AG04450 (cell line): ENCODE data around the gene CPXM2. TPM values are rescaled to one million over a fixed set of nuclear protein-coding genes. Genes with fewer than 3 reads are reported as not detected.

Experiments used
- CTCF ChIA-PET: fragments of 300-600, 350-600 bp; formaldehyde crosslinking; extraction: SDS; loops from one replicate; lab custom pipeline; 2022; ENCODE audit warnings: antibody characterized with exemption, inconsistent platforms; lab: Charles Lee
- POLR2A ChIA-PET: fragments of 350-600 bp; formaldehyde crosslinking; extraction: SDS; loops from one replicate; lab custom pipeline; 2021; ENCODE audit warnings: antibody characterized with exemption, inconsistent platforms; lab: Yijun Ruan, JAX
- DNase-seq: peaks from one replicate; pipeline ENCODE4 v3.0.0-alpha.2; 2011; ENCODE audit warnings: low read depth, low spot score
- H3K27ac ChIP-seq: one replicate; pipeline ENCODE4 v1.5.1; 2012; ENCODE audit warnings: low read depth, low read length, control low read depth
- H3K27me3 ChIP-seq: one replicate; pipeline ENCODE4 v1.6.0; 2012; ENCODE audit warnings: low read length; ENCODE audit not compliant: control insufficient read depth, insufficient read depth
- H3K4me3 ChIP-seq: 2 replicates; pipeline ENCODE4 v1.5.1; 2011; ENCODE audit warnings: mild to moderate bottlenecking, low read depth, low read length, control low read depth
- H3K9me3 ChIP-seq: 2 replicates; pipeline ENCODE4 v1.5.1; 2012; ENCODE audit warnings: low read length; ENCODE audit not compliant: control insufficient read depth, insufficient read depth
- polyA plus RNA-seq: library from polyadenylated mRNA; depleted of rRNA; stranded (reverse); fragments of >200 nt; gene quantifications from 2 replicates; pipeline ENCODE4 v1.2.3, GENCODE V29; 2011
- TF ChIP-seq, protein P1 (sequence below): IDR thresholded peaks from 2 replicates; pipeline ENCODE4 v1.5.1; 2011; ENCODE audit warnings: low read depth, low read length, control low read depth, inconsistent platforms

The CPXM2 gene
- polyA plus RNA-seq, 1 experiment: not detected

DNA sequence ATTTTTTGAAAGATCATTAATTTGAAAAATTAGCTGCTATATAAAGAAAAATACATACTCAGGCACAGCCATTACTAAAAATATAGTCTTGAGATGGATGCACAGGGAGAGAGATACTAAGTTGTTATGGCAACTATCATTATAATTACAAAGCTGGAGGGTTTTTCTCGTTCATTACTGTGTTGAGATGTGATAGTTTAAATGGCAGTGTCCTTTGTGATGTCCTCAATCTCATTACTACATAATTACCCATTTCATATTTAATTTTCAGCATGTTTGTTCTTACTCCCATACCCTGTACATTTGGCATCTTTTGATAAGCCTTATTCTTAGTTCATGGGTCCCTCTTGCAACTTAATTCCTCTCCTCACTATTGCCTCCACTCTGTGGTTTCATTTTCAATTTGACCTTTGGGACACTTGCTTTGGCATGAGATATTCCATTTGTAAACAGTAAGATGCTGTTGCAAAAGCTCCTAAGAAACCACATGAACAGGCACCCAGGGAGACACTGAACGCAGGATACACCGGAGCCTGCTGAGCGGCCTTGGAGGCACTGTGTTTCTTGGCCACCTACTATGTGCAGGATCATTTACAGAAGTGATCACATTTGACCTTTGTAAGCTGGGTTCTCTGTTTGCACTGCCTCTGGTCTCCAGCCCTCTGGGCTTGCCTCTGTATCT, 4.8 kb upstream of the CPXM2 start:
- TF ChIP-seq, protein P1, sequence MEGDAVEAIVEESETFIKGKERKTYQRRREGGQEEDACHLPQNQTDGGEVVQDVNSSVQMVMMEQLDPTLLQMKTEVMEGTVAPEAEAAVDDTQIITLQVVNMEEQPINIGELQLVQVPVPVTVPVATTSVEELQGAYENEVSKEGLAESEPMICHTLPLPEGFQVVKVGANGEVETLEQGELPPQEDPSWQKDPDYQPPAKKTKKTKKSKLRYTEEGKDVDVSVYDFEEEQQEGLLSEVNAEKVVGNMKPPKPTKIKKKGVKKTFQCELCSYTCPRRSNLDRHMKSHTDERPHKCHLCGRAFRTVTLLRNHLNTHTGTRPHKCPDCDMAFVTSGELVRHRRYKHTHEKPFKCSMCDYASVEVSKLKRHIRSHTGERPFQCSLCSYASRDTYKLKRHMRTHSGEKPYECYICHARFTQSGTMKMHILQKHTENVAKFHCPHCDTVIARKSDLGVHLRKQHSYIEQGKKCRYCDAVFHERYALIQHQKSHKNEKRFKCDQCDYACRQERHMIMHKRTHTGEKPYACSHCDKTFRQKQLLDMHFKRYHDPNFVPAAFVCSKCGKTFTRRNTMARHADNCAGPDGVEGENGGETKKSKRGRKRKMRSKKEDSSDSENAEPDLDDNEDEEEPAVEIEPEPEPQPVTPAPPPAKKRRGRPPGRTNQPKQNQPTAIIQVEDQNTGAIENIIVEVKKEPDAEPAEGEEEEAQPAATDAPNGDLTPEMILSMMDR: no peak
- ChIA-PET CTCF (no interaction called here), POLR2A (no interaction called here)
- no peaks in the 10 kb centered on the region for H3K27me3 ChIP-seq
- no peak overlapping the region for H3K27ac ChIP-seq
- peaks cover 48% of the 10 kb centered on the region for H3K9me3 ChIP-seq
- H3K4me3 ChIP-seq: no peak overlapping the region
- no peak for DNase-seq

DNA sequence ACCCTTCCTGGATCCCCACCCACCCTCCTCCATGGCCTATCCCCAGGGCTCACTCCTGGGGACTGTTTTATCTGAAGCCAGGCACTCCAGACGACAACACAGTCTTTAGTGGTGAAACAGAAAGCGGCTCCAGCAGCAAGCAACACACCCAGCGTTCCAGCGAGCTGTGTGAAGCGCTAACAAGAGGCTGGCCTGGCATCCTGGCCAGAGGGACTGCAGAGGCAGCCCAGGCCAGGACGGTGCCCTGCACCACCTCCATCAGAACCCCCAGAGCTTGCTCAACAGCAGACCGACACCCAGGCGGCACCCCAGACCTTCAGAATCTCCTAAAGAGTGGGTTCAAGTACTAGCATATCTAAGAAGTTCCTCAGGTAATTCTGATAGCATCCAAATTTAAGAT, 2.0 kb upstream of the CPXM2 start:
- DNase-seq: no peak
- Histone ChIP-seq H3K27me3 (no peaks in the 10 kb centered on the region), H3K4me3 (no peak overlapping the region), H3K27ac (no peak overlapping the region), H3K9me3 (peaks cover 62% of the 10 kb centered on the region)
- TF ChIP-seq, protein P1: no peak
- CTCF ChIA-PET: no interaction called here
- POLR2A ChIA-PET: no interaction called here

DNA sequence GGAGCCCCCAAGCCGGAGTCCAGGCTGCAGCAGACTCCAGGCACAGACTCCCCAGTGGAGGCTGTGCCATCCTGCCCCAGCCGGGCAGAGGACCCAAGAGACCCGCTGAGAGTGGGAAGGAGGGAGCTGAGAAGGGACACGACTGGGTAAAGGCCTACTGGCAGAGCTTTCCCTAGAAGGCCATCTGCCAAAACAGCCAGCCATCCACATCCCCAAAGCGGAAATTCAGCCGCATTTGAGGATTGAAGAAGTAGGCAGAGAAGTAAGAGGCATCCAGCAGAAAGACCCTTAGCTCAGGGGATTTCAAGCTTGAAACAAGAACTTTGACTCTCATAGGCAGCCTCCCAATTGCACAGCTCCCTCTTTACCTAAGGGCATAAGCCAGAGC, 857 bp downstream of the CPXM2 start:
- H3K27ac ChIP-seq: no peak overlapping the region
- TF ChIP-seq, protein P1: no peak
- no peak overlapping the region for H3K4me3 ChIP-seq

DNA sequence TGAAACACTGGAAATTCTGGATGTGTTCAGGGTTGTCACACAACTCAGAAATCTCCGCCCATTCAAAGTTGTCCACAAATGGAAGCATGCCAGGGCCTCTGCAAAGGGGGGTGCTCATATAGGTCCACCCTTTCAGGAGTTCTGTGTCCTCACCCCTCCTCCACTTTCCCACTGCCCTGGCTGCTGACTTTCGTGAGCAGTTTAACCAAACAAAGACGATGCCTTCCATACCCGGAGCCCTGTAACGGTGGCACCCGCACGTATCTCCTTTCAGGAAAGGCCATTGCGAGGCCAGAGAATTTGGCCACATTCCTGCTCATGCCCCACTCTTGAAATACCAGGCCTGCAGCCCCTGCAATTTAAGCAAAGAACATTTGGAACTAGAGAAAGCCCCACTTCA, 1.4 kb downstream of the CPXM2 start:
- H3K27ac ChIP-seq: no peak overlapping the region
- POLR2A ChIA-PET: no interaction called here
- H3K9me3 ChIP-seq: peaks cover 54% of the 10 kb centered on the region
- TF ChIP-seq, protein P1: no peak
- CTCF ChIA-PET: no interaction called here
- no peaks in the 10 kb centered on the region for H3K27me3 ChIP-seq
- no peak for DNase-seq
- H3K4me3 ChIP-seq: no peak overlapping the region

More for the DNA sequence above, 857 bp downstream of the CPXM2 start:
- no peaks in the 10 kb centered on the region for H3K27me3 ChIP-seq
- POLR2A ChIA-PET: no interaction called here
- H3K9me3 ChIP-seq: peaks cover 50% of the 10 kb centered on the region
- DNase-seq: no peak
- CTCF ChIA-PET: no interaction called here

DNA sequence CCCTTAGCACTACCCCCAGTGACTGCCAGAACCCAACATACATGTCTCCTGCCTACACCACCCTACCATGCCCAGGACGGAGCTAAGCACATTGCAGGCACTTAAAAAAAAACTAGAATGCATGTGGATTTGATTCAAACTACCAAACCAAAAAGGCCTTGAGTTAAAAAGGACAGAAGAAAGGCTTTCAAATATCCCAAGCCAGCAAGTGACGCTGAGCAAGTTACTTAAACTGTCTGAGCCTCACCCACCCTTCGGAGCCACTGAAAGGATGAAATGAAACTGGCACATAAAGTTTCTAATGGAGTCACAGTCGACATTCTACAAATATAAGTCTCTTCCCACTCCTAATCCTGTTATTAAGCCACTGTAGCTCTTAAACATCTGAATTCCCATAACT, 1.8 kb downstream of the CPXM2 start:
- CTCF ChIA-PET: no interaction called here
- POLR2A ChIA-PET: no interaction called here
- no peak overlapping the region for H3K27ac ChIP-seq
- peaks cover 57% of the 10 kb centered on the region for H3K9me3 ChIP-seq
- TF ChIP-seq, protein P1: no peak
- H3K4me3 ChIP-seq: no peak overlapping the region
- no peak for DNase-seq
- H3K27me3 ChIP-seq: no peaks in the 10 kb centered on the region
